GM20431 (cell line): ENCODE results near the gene NUP62.

ENCODE experiments used
- in situ Hi-C: fragments of 300-500 bp; cut with MseI, MboI; formaldehyde crosslinking; loops from one replicate; pipeline ENCODE4 v1.15.0; 2020; ENCODE audit warnings: low sequenced_read_pairs; ENCODE audit not compliant: unreplicated experiment

The NUP62 gene

GRCh38 chr19:49872245-49873128 lies 56.8 kb downstream of the NUP62 start:
- in situ Hi-C loops: no loop called here

- in situ Hi-C loops: no loop called here
Observed at GRCh38 chr19:49871349-49871985, 57.8 kb downstream of the NUP62 start.

GRCh38 chr19:49870309-49870901 lies 58.9 kb downstream of the NUP62 start:
- in situ Hi-C loops: no loop called here

- in situ Hi-C loops: no loop called here
Observed at GRCh38 chr19:49869484-49870308, 59.6 kb downstream of the NUP62 start.

- in situ Hi-C loops: no loop called here
Observed at GRCh38 chr19:49869009-49869483, 60.3 kb downstream of the NUP62 start.

- in situ Hi-C loops: no loop called here
Observed at GRCh38 chr19:49866933-49867782, 62.1 kb downstream of the NUP62 start, which contains the start of gene PNKP. TSS of gene PNKP (minus strand) at chr19:49867576. CDS start at chr19:49867204, 372 bp downstream.

GRCh38 chr19:49864890-49865289 lies 64.4 kb downstream of the NUP62 start:
- in situ Hi-C loops: no loop called here

- in situ Hi-C loops: no loop called here
Observed at GRCh38 chr19:49863935-49864320, 65.4 kb downstream of the NUP62 start.

- in situ Hi-C loops: no loop called here
Observed at GRCh38 chr19:49863254-49863934, 65.9 kb downstream of the NUP62 start.

GRCh38 chr19:49862391-49863253 lies 66.7 kb downstream of the NUP62 start:
- in situ Hi-C loops: no loop called here

GRCh38 chr19:49861541-49862378 lies 67.5 kb downstream of the NUP62 start:
- in situ Hi-C loops: no loop called here

GRCh38 chr19:49861107-49861506 lies 68.2 kb downstream of the NUP62 start:
- in situ Hi-C loops: no loop called here

GRCh38 chr19:49860336-49861102 lies 68.8 kb downstream of the NUP62 start:
- in situ Hi-C loops: no loop called here

GRCh38 chr19:49859682-49860335 lies 69.5 kb downstream of the NUP62 start:
- in situ Hi-C loops: no loop called here

GRCh38 chr19:49858088-49858985 lies 71.0 kb downstream of the NUP62 start:
- in situ Hi-C loops: no loop called here
